Activated naive CD8-positive, alpha-beta T cell treated with anti-CD3 and anti-CD28 coated beads, Interleukin-2, amount 50 U/mL, for 24 hours (primary cell): ENCODE data around the gene RNF141.

Experiments used
- ATAC-seq: fragments of 150-1000 bp; cut with Tn5 transposase; one replicate; pipeline ENCODE4 v1.10.0; 2021
- DNase-seq: peaks from one replicate; pipeline ENCODE4 v3.0.0; 2021
- H3K27ac Mint-ChIP-seq: one replicate; pipeline ENCODE4 v1.8.0; 2021; ENCODE audit warnings: mild to moderate bottlenecking, mixed read lengths
- H3K27me3 Mint-ChIP-seq: one replicate; pipeline ENCODE4 v1.8.0; 2021; ENCODE audit warnings: mixed read lengths
- H3K36me3 Mint-ChIP-seq: one replicate; pipeline ENCODE4 v1.8.0; 2021; ENCODE audit warnings: low read depth, mixed read lengths
- H3K4me1 Mint-ChIP-seq: one replicate; pipeline ENCODE4 v1.8.0; 2021; ENCODE audit warnings: mixed read lengths
- H3K4me3 Mint-ChIP-seq: one replicate; pipeline ENCODE4 v1.8.0; 2021; ENCODE audit warnings: mild to moderate bottlenecking, moderate library complexity, mixed read lengths
- H3K9me3 Mint-ChIP-seq: one replicate; pipeline ENCODE4 v1.8.0; 2021; ENCODE audit warnings: mixed read lengths

RNF141 gene

DNA sequence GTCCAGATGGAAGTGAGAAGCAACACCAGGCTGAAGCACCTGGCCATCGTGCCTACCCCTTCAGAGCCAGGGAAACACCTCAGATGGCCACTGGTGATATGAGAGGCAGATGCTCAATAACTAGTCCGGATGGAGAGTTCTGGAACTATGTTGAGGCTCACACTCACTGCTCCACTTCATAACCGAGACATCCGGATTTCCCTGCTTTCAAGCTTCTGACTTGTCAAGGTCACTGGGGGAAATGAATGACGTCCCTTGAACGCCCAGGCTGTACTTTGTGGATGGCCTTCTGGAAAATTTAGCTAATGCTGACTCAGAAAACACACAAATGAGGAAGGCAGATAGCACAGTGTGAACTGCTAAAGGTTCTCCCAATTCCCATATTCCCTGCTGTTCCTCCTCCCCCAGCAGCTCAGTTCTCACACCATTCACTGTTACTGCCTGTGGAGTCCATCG lies 27.5 kb upstream of the RNF141 start, which contains the start of gene LYVE1:
Gene LYVE1 (minus strand): TSS at position 180 of the 456 bp plus-strand sequence. CDS start 133 bp downstream, at position 47.
- H3K36me3 Mint-ChIP-seq, result no peaks in the 10 kb centered on the region
- H3K27ac Mint-ChIP-seq, result no peak within 1 kb of the TSS
- ATAC-seq (no peak), DNase-seq (no peak)
- no peaks in the 10 kb centered on the region for H3K9me3 Mint-ChIP-seq
- H3K27me3 Mint-ChIP-seq, result no peaks in the 10 kb centered on the region
- H3K4me1 Mint-ChIP-seq, result peaks cover 4% of the 10 kb centered on the region
- H3K4me3 Mint-ChIP-seq, result no peak within 1 kb of the TSS

DNA sequence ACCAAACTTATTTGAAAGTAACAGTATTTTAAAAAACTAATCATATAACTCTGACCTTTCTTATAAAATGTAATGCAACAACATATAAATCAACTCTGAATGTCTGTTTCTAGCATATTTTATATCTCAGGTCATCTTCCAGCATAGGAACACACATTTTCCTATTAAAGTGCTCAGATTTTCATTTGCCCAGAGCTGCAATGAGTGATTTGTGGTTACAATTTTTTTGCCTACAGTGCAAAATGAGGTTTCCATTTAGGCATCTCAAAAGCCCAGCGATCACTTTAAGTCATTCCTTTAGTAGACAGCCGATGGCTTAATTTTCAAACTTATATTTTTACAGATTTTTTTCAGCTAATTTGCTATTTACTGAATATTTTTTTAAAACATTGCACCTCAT lies 26.5 kb upstream of the RNF141 start:
- H3K27me3 Mint-ChIP-seq, result no peaks in the 10 kb centered on the region
- H3K36me3 Mint-ChIP-seq, result no peaks in the 10 kb centered on the region
- H3K4me1 Mint-ChIP-seq, result peaks cover 4% of the 10 kb centered on the region
- no peaks in the 10 kb centered on the region for H3K9me3 Mint-ChIP-seq
- ATAC-seq (no peak), DNase-seq (no peak)
- H3K27ac Mint-ChIP-seq, result no peak overlapping the region
- no peak overlapping the region for H3K4me3 Mint-ChIP-seq

DNA sequence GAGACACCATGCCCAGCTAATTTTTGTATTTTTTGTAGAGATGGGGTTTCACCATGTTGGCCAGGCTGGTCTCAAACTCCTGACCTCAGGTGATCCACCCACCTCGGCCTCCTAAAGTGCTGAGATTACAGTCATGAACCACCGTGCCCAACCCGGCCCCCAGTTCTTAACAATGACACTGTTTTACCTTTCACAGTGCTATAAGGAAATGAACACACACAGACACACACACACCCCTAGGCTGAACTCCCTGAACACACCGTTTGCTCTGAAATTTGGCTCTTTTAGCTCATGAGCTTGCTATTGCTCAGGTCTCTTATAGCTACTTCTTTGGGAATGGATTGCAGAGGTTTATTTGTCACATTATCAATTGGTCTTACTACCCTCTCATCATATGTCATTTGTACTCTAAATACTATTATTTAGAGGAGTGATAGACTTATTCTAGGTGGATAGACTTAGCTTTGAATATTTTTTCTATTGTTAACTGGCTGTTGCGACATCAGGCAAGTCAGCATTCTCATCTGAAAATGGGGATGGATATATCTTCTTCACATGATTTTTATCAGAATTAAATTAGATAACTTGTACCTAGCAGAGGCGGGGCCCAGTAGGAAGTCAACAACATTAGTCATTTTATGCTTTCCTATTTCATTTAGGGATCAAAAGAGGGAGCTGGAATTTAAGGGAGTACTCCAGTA lies 25.4 kb upstream of the RNF141 start:
- H3K4me1 Mint-ChIP-seq, result peaks cover 4% of the 10 kb centered on the region

DNA sequence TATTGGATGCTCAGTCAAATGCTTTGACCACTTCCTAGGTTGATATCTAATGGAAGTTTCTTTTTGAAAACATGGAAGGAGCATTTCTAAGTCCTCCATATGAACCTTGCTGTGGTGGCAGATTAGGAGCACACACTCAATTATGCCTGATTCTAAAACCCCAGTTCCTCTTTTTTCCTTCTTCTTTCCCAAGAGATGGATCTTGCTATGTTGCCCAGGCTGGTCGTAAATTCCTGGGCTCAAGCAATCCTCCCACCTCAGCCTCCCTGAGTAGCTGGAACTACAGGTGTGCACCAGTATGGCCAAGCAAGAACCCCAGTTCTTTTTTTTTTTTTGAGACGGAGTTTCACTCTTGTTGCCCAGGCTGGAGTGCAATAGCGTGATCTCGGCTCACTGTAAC lies 24.5 kb upstream of the RNF141 start:
- H3K27ac Mint-ChIP-seq, result no peak overlapping the region
- peaks cover 4% of the 10 kb centered on the region for H3K4me1 Mint-ChIP-seq
- H3K9me3 Mint-ChIP-seq, result no peaks in the 10 kb centered on the region
- ATAC-seq, result no peak
- H3K27me3 Mint-ChIP-seq, result no peaks in the 10 kb centered on the region
- no peak for DNase-seq
- H3K4me3 Mint-ChIP-seq, result no peak overlapping the region
- H3K36me3 Mint-ChIP-seq, result no peaks in the 10 kb centered on the region

More for the DNA sequence above, 25.4 kb upstream of the RNF141 start:
- no peak overlapping the region for H3K27ac Mint-ChIP-seq
- no peak overlapping the region for H3K4me3 Mint-ChIP-seq
- no peaks in the 10 kb centered on the region for H3K27me3 Mint-ChIP-seq
- ATAC-seq (no peak), DNase-seq (no peak)
- no peaks in the 10 kb centered on the region for H3K9me3 Mint-ChIP-seq
- no peaks in the 10 kb centered on the region for H3K36me3 Mint-ChIP-seq

DNA sequence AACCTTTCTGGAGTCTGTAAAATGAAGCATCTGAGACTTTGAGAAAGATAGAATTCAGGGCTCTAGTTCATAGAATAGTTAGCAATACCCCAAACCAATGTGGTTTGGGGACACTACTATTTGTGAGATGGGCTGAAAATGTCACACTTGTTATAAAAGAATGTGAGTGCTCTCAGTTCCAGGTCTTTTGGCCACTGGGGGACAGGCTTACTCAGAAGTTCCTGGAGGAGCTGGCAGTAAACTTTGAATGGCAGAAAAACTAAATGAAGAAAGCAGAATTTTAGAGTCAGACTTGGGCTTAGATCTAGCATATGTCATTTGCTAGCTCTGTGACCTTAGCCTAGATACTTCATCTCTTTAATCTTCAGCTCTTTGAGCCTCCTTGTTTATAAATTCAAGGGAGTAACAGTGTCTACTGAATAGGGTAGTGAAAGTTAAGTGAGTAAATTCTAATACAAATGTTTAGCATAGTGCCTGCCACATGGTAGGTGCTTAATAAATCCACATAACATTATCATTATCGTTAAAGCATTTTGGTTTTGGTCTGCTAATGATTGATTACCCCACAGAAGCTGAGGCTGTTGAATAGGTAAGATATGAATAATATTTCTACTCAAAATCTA lies 23.8 kb upstream of the RNF141 start:
- Mint-ChIP-seq H3K9me3 (no peaks in the 10 kb centered on the region), H3K36me3 (no peaks in the 10 kb centered on the region), H3K4me1 (peaks cover 4% of the 10 kb centered on the region), H3K27ac (no peak overlapping the region), H3K27me3 (no peaks in the 10 kb centered on the region), H3K4me3 (no peak overlapping the region)
- ATAC-seq (no peak), DNase-seq (no peak)

DNA sequence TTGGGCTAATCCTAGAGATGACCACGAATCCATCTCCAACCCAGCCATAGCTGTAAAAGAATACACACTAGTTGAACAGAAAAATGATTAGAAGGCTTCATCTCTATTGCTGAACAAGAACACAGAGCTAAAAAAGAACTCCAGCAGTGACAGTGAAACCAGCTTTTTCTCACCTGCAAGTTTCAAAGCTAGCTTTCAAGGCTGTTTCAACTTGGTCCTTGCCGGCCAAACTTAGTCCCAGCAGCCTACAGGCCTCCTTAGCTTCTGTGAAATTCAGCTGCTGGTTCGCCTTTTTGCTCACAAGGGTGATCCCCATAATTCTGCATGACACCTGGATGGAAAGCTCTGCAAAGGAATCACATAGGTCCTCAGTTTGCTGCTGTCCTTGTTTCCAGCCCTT lies 23.0 kb upstream of the RNF141 start:
- H3K4me1 Mint-ChIP-seq, result peaks cover 4% of the 10 kb centered on the region
- H3K27me3 Mint-ChIP-seq, result no peaks in the 10 kb centered on the region
- H3K4me3 Mint-ChIP-seq, result no peak overlapping the region
- no peak for DNase-seq
- H3K27ac Mint-ChIP-seq, result no peak overlapping the region
- no peak for ATAC-seq
- no peaks in the 10 kb centered on the region for H3K36me3 Mint-ChIP-seq
- no peaks in the 10 kb centered on the region for H3K9me3 Mint-ChIP-seq

DNA sequence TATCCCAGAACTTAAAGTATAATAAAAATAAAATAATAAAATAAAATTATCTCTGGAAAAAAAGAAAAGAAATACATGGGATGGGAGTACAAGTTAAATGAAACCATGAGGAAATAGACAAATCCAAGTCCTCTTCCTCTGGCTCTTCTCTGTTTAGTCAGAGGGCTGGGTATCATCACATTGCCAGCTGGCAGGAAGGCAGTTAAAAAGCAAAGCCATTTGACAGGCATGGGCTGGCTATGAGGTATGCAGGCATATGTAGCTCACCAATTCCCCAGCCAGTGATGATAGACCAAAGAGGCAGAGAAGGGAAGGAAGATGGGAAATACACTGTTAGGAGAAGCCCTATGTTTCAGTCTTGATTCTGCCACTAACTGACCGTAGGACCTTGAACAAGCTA lies 21.0 kb upstream of the RNF141 start:
- Mint-ChIP-seq H3K36me3 (no peaks in the 10 kb centered on the region), H3K9me3 (no peaks in the 10 kb centered on the region), H3K4me3 (no peak overlapping the region), H3K4me1 (peaks cover 4% of the 10 kb centered on the region), H3K27ac (no peak overlapping the region), H3K27me3 (peaks cover 2% of the 10 kb centered on the region)
- ATAC-seq (no peak), DNase-seq (no peak)

DNA sequence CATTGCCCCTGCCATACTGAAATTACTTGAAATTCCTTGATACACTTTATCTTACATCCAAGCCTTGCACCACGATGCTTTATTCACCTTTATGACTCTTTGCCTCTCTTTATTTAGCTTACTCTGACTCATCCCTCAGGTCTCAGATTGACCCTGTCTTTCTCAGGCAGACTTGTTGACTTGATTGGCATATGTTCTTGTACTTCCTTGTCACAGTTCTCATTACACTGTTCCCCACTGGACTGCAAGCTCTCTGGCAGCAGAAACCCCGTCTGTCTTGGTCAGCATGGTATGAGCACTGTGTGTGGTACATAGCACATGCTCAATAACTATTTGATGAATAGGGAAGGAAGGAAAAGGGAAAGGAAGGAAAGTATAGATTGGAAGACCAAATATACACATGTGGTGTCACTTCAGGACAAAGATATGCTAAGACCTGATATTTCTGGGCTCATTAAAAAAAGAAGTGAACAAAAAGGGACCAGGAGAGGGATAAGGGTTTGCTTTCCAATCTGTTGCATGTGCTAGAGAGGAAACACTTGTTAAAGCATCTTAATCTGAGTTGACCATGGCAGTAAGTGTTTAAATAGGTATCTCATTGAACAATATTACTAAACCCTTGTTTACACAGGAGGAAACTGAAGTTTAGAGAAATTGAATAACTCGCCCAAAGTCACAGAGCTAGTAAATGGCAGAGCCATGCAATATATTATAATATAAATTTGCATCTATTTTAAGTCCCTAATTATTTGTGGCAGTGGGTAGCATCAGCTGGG lies 20.2 kb upstream of the RNF141 start:
- H3K36me3 Mint-ChIP-seq, result no peaks in the 10 kb centered on the region
- peaks cover 2% of the 10 kb centered on the region for H3K27me3 Mint-ChIP-seq
- DNase-seq (no peak), ATAC-seq (no peak)
- H3K4me1 Mint-ChIP-seq, result peaks cover 4% of the 10 kb centered on the region
- H3K27ac Mint-ChIP-seq, result no peak overlapping the region
- H3K9me3 Mint-ChIP-seq, result no peaks in the 10 kb centered on the region
- H3K4me3 Mint-ChIP-seq, result no peak overlapping the region

DNA sequence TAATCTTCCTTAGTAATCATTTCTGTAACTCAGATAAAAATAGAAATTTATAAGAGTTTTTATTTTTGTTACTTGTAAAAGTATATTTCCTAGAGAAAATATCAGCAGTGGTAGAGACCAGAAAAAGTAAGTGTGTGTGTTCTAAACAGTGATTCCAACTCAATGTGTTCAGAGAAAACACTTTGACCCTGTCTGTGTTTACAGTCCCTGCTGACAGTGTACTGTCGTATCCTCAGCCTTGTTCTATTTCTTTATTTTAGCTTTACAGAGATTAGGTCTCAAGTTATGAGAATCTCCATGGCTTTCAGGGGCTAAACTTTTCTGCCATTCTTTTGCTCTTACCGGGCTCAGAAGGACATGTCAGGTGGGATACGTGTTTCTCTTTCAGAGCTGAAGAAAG lies 17.3 kb upstream of the RNF141 start:
- no peak for ATAC-seq
- no peak overlapping the region for H3K27ac Mint-ChIP-seq
- no peaks in the 10 kb centered on the region for H3K9me3 Mint-ChIP-seq
- H3K27me3 Mint-ChIP-seq, result peaks cover 2% of the 10 kb centered on the region
- no peaks in the 10 kb centered on the region for H3K36me3 Mint-ChIP-seq
- H3K4me1 Mint-ChIP-seq, result no peaks in the 10 kb centered on the region
- H3K4me3 Mint-ChIP-seq, result no peak overlapping the region
- DNase-seq, result no peak

DNA sequence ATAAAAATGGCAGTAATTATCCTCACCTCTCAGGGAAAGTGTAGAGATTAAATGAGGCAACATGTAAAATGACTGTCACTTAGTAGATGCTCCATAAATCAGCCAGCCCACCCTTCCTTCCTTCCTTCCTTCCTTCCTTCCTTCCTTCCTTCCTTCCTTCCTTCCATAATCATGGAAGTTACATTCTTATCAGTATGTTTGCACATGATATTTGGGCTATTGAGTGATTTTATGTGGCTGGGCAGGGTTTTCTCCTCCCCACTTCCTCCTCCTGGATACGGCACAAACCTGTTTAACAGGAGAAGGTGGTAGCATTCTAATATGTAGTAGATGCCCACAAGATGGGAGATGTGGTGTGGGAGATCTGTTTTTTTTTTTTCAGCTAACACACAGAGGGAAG lies 15.6 kb upstream of the RNF141 start:
- DNase-seq, result no peak
- H3K4me1 Mint-ChIP-seq, result no peaks in the 10 kb centered on the region
- peaks cover 4% of the 10 kb centered on the region for H3K9me3 Mint-ChIP-seq
- no peaks in the 10 kb centered on the region for H3K36me3 Mint-ChIP-seq
- H3K4me3 Mint-ChIP-seq, result no peak overlapping the region
- peaks cover 2% of the 10 kb centered on the region for H3K27me3 Mint-ChIP-seq
- no peak overlapping the region for H3K27ac Mint-ChIP-seq
- ATAC-seq, result no peak

DNA sequence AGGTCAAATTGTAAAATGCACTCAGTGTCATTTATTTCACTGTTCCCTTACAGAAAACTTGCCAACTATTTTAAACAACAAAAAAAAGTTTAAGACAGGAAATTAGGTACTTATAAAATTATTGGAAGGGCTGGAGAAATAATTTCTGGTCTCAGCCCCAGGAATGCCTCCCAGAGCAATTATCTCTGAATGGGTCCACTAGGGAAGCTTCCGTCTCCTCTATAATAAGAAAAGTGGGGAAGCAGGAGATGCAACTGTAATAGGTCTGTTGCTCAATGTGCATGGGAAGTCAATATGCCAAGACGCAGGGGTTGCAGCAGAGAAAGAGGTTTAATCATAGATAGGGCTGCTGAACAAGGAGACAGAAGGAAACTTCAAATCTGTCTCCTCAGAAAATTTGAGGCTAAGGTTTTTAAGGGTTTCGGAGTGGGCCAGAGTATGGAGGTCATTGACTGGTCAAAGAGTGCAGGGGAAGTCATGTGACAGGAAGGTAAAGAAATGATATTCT lies 10.9 kb upstream of the RNF141 start:
- ATAC-seq (no peak), DNase-seq (no peak)
- Mint-ChIP-seq H3K4me3 (no peak overlapping the region), H3K27me3 (peaks cover 2% of the 10 kb centered on the region), H3K36me3 (no peaks in the 10 kb centered on the region), H3K27ac (no peak overlapping the region), H3K4me1 (no peaks in the 10 kb centered on the region), H3K9me3 (peaks cover 4% of the 10 kb centered on the region)

DNA sequence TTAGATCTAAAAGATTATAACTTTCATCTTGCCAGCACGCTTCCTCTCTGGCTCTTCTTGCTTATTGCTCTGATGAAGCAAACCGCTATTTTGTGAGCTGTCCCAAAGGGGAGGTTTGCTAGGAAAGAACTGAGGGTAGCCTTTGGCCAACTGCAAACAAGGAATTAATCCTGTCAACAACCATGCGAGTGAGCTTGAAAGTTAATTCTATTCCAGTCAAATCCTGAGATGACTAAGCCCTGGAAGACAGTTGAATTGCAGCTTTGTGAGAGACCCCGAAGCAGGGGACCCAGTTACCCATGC lies 10.3 kb upstream of the RNF141 start:
- no peaks in the 10 kb centered on the region for H3K36me3 Mint-ChIP-seq
- DNase-seq (no peak), ATAC-seq (no peak)
- H3K4me1 Mint-ChIP-seq, result peaks cover 2% of the 10 kb centered on the region
- H3K9me3 Mint-ChIP-seq, result peaks cover 4% of the 10 kb centered on the region
- H3K27me3 Mint-ChIP-seq, result peaks cover 2% of the 10 kb centered on the region
- H3K4me3 Mint-ChIP-seq, result no peak overlapping the region
- no peak overlapping the region for H3K27ac Mint-ChIP-seq

DNA sequence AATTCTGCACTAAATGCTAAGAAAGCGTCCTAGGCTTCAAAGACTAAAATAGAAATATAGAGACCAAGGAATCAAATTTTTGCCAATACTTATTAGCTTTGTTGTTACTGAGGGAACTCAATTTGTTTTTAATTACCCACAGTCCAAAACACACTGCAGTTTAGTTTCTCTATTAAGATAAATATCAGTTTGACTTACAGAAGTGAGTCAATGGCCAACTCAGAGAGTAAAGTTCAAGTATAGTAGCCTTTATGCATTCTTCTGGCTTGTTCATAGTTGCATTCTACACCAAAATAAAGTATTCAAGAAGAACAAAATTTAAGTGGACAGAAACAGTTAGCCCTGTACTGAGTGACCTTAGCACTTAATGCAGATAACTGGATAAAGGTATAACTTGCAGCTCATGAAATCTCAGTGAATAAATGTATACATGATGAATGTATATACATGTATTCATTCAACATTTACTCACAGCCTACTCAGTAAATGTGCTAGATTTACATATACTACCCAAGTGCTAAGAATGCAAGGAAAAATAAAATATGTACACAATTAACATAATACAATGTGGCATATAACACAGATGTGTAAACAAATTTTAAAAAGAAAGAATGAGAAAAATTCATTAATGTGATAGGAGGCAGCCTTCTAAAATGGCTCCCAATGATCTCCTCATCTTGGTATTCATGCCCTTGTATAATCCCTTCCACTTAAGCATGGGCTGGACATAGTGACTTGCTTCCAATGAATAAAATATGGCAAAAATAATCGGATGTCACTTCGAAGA lies 9.7 kb upstream of the RNF141 start:
- H3K4me3 Mint-ChIP-seq, result no peak overlapping the region
- no peaks in the 10 kb centered on the region for H3K36me3 Mint-ChIP-seq
- H3K27ac Mint-ChIP-seq, result no peak overlapping the region
- ATAC-seq (no peak), DNase-seq (no peak)
- H3K4me1 Mint-ChIP-seq, result peaks cover 3% of the 10 kb centered on the region
- H3K9me3 Mint-ChIP-seq, result peaks cover 4% of the 10 kb centered on the region
- peaks cover 2% of the 10 kb centered on the region for H3K27me3 Mint-ChIP-seq
